ENCODE results near the gene POLR3E. TPM values are rescaled to one million over a fixed set of nuclear protein-coding genes. Genes with fewer than 3 reads are reported as not detected.

Gene POLR3E
- polyA plus RNA-seq, 1 donor (not counting 4 experiments of a cell fraction or from before 2014, with no cell fraction given): 74.0 TPM

- H2AFZ ChIP-seq (ENCODE audit: control insufficient read depth, low read length): no peak overlapping the region
Measured at GRCh38 chr16:22337849-22338635, 40.8 kb downstream of the POLR3E start.

GRCh38 chr16:22340945-22341344 is 43.7 kb downstream of the POLR3E start:
- H2AFZ ChIP-seq (ENCODE audit: control insufficient read depth, low read length): no peak overlapping the region
- dilution Hi-C loops (cut with MboI; ENCODE audit: extremely low pct_ligation_motif_present, low sequenced_read_pairs): no loop called here
- H3K79me2 ChIP-seq (ENCODE audit: control insufficient read depth, insufficient read depth, low read length): peaks cover 3% of the 10 kb centered on the region
- peaks cover 6% of the 10 kb centered on the region for H3K4me1 ChIP-seq (ENCODE audit: control insufficient read depth, extremely low read depth, insufficient read depth, low read length)
- H4K20me1 ChIP-seq (ENCODE audit: control insufficient read depth, extremely low read depth, insufficient read depth, low read length): no peaks in the 10 kb centered on the region
- no peak for TF ChIP-seq EZH2 (IDR thresholded peaks at IDR 0.05; ENCODE audit: low read length)
- TF ChIP-seq CTCF (optimal IDR thresholded peaks at IDR 0.05 in 1 of 3, IDR thresholded peaks at IDR 0.05 in 1 of 3, conservative IDR thresholded peaks at IDR 0.05 in 1 of 3; ENCODE audit: extremely low read depth in 1 of 3, insufficient read depth in 2 of 3, low read length in 3 of 3): no peak
- H3K9me3 ChIP-seq (ENCODE audit: control insufficient read depth, low read depth, low read length): no peaks in the 10 kb centered on the region
- H3K9me1 ChIP-seq (ENCODE audit: control insufficient read depth, extremely low read depth, insufficient read depth, low read length): no peaks in the 10 kb centered on the region
- H3K9ac ChIP-seq (ENCODE audit: control insufficient read depth, extremely low read depth, insufficient read depth, low read length): no peak overlapping the region
- H3K4me2 ChIP-seq (ENCODE audit: control insufficient read depth, extremely low read depth, insufficient read depth, low read depth, low read length): no peak overlapping the region
- H3K27me3 ChIP-seq (ENCODE audit: control insufficient read depth, extremely low read depth, insufficient read depth, low read length): no peaks in the 10 kb centered on the region
- peaks cover 6 to 12% of the 10 kb centered on the region in 2 experiments for H3K36me3 ChIP-seq (ENCODE audit: control insufficient read depth in 2 of 2, extremely low read depth in 1 of 2, insufficient read depth in 2 of 2, low read length in 2 of 2)
- H3K4me3 ChIP-seq (ENCODE audit: control insufficient read depth in 2 of 3, extremely low read depth in 1 of 3, insufficient read depth in 2 of 3, low read depth in 1 of 3, low read length in 3 of 3): no peak overlapping the region
- FAIRE-seq: no peak
- no peak overlapping the region for H3K27ac ChIP-seq (ENCODE audit: control insufficient read depth, insufficient read depth, low read length)
- no peak for DNase-seq (ENCODE audit: low read depth, low spot score)

More at GRCh38 chr16:22337849-22338635, 40.8 kb downstream of the POLR3E start:
- Histone ChIP-seq H3K4me1 (ENCODE audit: control insufficient read depth, extremely low read depth, insufficient read depth, low read length) (no peaks in the 10 kb centered on the region), H3K36me3 (ENCODE audit: control insufficient read depth in 2 of 2, extremely low read depth in 1 of 2, insufficient read depth in 2 of 2, low read length in 2 of 2) (peaks cover 21 to 26% of the 10 kb centered on the region in 2 experiments), H3K9ac (ENCODE audit: control insufficient read depth, extremely low read depth, insufficient read depth, low read length) (no peak overlapping the region), H3K9me3 (ENCODE audit: control insufficient read depth, low read depth, low read length) (no peaks in the 10 kb centered on the region), H3K9me1 (ENCODE audit: control insufficient read depth, extremely low read depth, insufficient read depth, low read length) (no peaks in the 10 kb centered on the region), H3K27me3 (ENCODE audit: control insufficient read depth, extremely low read depth, insufficient read depth, low read length) (no peaks in the 10 kb centered on the region), H3K79me2 (ENCODE audit: control insufficient read depth, insufficient read depth, low read length) (peaks cover 6% of the 10 kb centered on the region), H3K27ac (ENCODE audit: control insufficient read depth, insufficient read depth, low read length) (no peak overlapping the region), H4K20me1 (ENCODE audit: control insufficient read depth, extremely low read depth, insufficient read depth, low read length) (no peaks in the 10 kb centered on the region), H3K4me2 (ENCODE audit: control insufficient read depth, extremely low read depth, insufficient read depth, low read depth, low read length) (no peak overlapping the region), H3K4me3 (ENCODE audit: control insufficient read depth in 2 of 3, extremely low read depth in 1 of 3, insufficient read depth in 2 of 3, low read depth in 1 of 3, low read length in 3 of 3) (no peak overlapping the region)
- DNase-seq (ENCODE audit: low read depth, low spot score): no peak
- FAIRE-seq: no peak
- dilution Hi-C loops (cut with MboI; ENCODE audit: extremely low pct_ligation_motif_present, low sequenced_read_pairs): no loop called here
- TF ChIP-seq EZH2 (IDR thresholded peaks at IDR 0.05; ENCODE audit: low read length): no peak
- no peak for TF ChIP-seq CTCF (optimal IDR thresholded peaks at IDR 0.05 in 1 of 3, IDR thresholded peaks at IDR 0.05 in 1 of 3, conservative IDR thresholded peaks at IDR 0.05 in 1 of 3; ENCODE audit: extremely low read depth in 1 of 3, insufficient read depth in 2 of 3, low read length in 3 of 3)
